HepG2 (cell line): Measurements from ENCODE around the gene RHOXF1.
"Not testable (repeated sequence)": the region's sequence is repeated elsewhere in the genome, so short reads cannot be mapped to it uniquely, and the experiment has no call there.

Experiments
- ARNT2 ChIP-seq: sonication (generic); formaldehyde crosslinking; IDR thresholded peaks from 2 replicates; pipeline ENCODE4 v1.8.0; 2022; ENCODE audit warnings: mild to moderate bottlenecking, low read depth, missing genetic modification reagents, moderate library complexity
- ZFP41 ChIP-seq: sonication (generic); formaldehyde crosslinking; IDR thresholded peaks from 2 replicates; pipeline ENCODE4 v1.4.0; 2020; ENCODE audit warnings: mild to moderate bottlenecking, missing genetic modification reagents, borderline replicate concordance

DNA sequence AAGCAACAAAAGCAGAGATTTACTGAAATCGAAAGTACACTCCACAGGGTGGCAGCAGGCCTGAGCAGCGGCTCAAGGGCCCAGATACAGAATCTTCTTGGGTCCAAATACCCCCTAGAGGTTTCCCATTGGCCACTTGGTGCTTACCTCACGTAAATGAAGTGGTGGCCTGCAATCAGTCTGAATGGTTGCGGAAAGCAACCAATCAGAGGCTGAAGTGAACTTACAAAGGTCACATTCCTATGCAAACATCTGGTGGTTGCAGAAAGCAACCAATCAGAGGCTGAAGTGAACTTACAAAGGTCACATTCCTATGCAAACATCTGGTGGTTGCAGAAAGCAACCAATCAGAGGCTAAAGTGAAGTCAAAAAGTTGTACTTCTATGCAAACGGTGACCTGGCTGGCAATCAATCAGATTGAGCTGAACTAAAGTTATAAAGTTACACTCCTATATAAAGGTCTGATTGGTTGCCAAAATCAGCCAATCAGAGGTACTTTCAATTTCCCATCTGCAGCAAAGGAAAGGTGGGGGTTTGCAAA, 12.7 kb upstream of the RHOXF1 start:
- TF ChIP-seq ZFP41 (CRISPR knock-in tag); ARNT2: not testable (repeated sequence)
